ENCODE measurements around the gene TTLL7. TPM values are rescaled to one million over a fixed set of nuclear protein-coding genes. Genes with fewer than 3 reads are reported as not detected.
"Not testable (repeated sequence)": the region's sequence is repeated elsewhere in the genome, so short reads cannot be mapped to it uniquely, and the experiment has no call there.

TTLL7 gene
- total RNA-seq, 1 experiment from 2014 or later = 2.0 TPM

- no peaks in the 10 kb centered on the region for H3K27me3 Mint-ChIP-seq (ENCODE audit: insufficient read depth, unreplicated experiment)
- no peak overlapping the region for H3K4me3 Mint-ChIP-seq (ENCODE audit: unreplicated experiment)
- intact Hi-C loops (cut with micrococcal nuclease) = loop anchor here (10.0 kb wide), 1 partner anchor 441 kb away; no protein-coding TSS in a partner anchor
- no peak for TF ChIP-seq CTCF (IDR thresholded peaks at IDR 0.05; ENCODE audit: unreplicated experiment)
- H3K4me1 Mint-ChIP-seq (ENCODE audit: insufficient read depth, unreplicated experiment) = no peaks in the 10 kb centered on the region
- POLR2A ChIA-PET = no interaction called here
- no peaks in the 10 kb centered on the region for H3K9me3 Mint-ChIP-seq (ENCODE audit: unreplicated experiment)
- DNase-seq (ENCODE audit: unreplicated experiment) = no peak
- no TSS peak for BruUV-seq (replicated peaks)
- CTCF ChIA-PET = interaction anchor here (0.8 to 1.4 kb wide), 2 partner anchors 10 to 83 kb away, joined by 3 to 6 read pairs; no protein-coding TSS in a partner anchor
- no peaks in the 10 kb centered on the region for H3K36me3 Mint-ChIP-seq (ENCODE audit: insufficient read depth, unreplicated experiment)
- H3K27ac Mint-ChIP-seq (ENCODE audit: low read depth, unreplicated experiment) = no peak overlapping the region
Measured at GRCh38 chr1:83994111-83994510, 4.8 kb downstream of the TTLL7 start.

- Mint-ChIP-seq H3K9me3 (ENCODE audit: unreplicated experiment) (peaks cover 4% of the 10 kb centered on the region), H3K27me3 (ENCODE audit: insufficient read depth, unreplicated experiment) (no peaks in the 10 kb centered on the region), H3K4me3 (ENCODE audit: unreplicated experiment) (no peak overlapping the region), H3K27ac (ENCODE audit: low read depth, unreplicated experiment) (no peak overlapping the region), H3K36me3 (ENCODE audit: insufficient read depth, unreplicated experiment) (no peaks in the 10 kb centered on the region), H3K4me1 (ENCODE audit: insufficient read depth, unreplicated experiment) (no peaks in the 10 kb centered on the region)
- peak; percentile 11 for TF ChIP-seq CTCF (IDR thresholded peaks at IDR 0.05; ENCODE audit: unreplicated experiment)
- intact Hi-C loops (cut with micrococcal nuclease) = loop anchor here (2.0 to 10.0 kb wide), 2 partner anchors 132 to 444 kb away; no protein-coding TSS in a partner anchor
- ChIA-PET POLR2A (no interaction called here), CTCF (interaction anchor here (2.4 kb wide), 1 partner anchor 131 kb away, joined by 11 read pairs; no protein-coding TSS in a partner anchor)
- peak; percentile 3 for DNase-seq (ENCODE audit: unreplicated experiment)
- no TSS peak for BruUV-seq (replicated peaks)
Measured at GRCh38 chr1:83990734-83991133, 8.2 kb downstream of the TTLL7 start.

DNA sequence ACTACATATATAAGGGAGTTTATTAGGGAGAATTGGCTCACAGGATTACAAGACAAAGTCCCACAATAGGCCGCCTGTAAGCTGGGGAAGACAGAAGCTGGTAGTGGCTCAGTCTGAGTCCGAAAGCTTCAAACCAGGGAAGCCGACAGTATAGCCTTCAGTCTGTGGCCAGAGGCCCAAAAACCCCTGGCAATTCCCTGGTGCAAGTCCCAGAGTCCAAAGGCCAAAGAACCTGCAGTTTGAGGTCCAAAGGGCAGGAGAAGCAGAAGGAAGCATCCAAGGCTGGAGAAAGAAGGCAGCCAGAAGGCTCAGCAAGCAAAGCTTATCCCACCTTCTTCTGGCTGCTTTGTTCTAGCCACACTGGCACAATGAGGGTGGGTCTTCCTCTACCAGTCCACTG, 13.9 kb downstream of the TTLL7 start:
- no peak for TF ChIP-seq CTCF (IDR thresholded peaks at IDR 0.05; ENCODE audit: unreplicated experiment)
- H3K9me3 Mint-ChIP-seq (ENCODE audit: unreplicated experiment) = peaks cover 4% of the 10 kb centered on the region
- intact Hi-C loops (cut with micrococcal nuclease) = no loop called here
- no peaks in the 10 kb centered on the region for H3K4me1 Mint-ChIP-seq (ENCODE audit: insufficient read depth, unreplicated experiment)
- POLR2A ChIA-PET = no interaction called here
- peaks cover 4% of the 10 kb centered on the region for H3K36me3 Mint-ChIP-seq (ENCODE audit: insufficient read depth, unreplicated experiment)
- H3K4me3 Mint-ChIP-seq (ENCODE audit: unreplicated experiment) = no peak overlapping the region
- H3K27ac Mint-ChIP-seq (ENCODE audit: low read depth, unreplicated experiment) = no peak overlapping the region
- no peaks in the 10 kb centered on the region for H3K27me3 Mint-ChIP-seq (ENCODE audit: insufficient read depth, unreplicated experiment)
- no TSS peak for BruUV-seq (replicated peaks)
- no peak for DNase-seq (ENCODE audit: unreplicated experiment)
- CTCF ChIA-PET = no interaction called here

DNA sequence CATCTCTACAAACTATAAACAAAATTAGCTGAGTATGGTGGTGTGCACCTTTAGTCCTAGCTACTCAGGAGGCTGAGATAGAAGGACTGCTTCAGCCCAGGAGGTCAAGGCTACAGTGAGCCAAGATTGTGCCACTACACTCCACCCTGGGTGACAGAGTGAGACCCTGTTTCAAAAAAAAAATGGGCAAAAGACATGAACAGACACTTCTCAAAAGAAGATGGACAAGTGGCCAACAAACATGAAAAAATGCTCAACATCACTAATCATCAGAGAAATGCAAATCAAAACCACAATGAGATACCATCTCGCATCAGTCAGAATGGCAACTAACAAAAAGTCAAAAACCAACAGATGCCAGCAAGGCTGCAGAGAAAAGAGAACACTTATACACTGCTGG, 15.0 kb downstream of the TTLL7 start:
- DNase-seq (ENCODE audit: unreplicated experiment); BruUV-seq (replicated peaks); intact Hi-C loops (cut with micrococcal nuclease); H3K4me1 Mint-ChIP-seq (ENCODE audit: insufficient read depth, unreplicated experiment); H3K4me3 Mint-ChIP-seq (ENCODE audit: unreplicated experiment); H3K27me3 Mint-ChIP-seq (ENCODE audit: insufficient read depth, unreplicated experiment); H3K9me3 Mint-ChIP-seq (ENCODE audit: unreplicated experiment); H3K27ac Mint-ChIP-seq (ENCODE audit: low read depth, unreplicated experiment); H3K36me3 Mint-ChIP-seq (ENCODE audit: insufficient read depth, unreplicated experiment): not testable (repeated sequence)
- POLR2A ChIA-PET = interaction anchor here (0.7 kb wide), 1 partner anchor 78 kb away, joined by 4 read pairs; no protein-coding TSS in a partner anchor
- CTCF ChIA-PET = interaction anchor here (1.0 to 1.2 kb wide), 2 partner anchors 9 to 10 kb away, joined by 3 read pairs; no protein-coding TSS in a partner anchor

DNA sequence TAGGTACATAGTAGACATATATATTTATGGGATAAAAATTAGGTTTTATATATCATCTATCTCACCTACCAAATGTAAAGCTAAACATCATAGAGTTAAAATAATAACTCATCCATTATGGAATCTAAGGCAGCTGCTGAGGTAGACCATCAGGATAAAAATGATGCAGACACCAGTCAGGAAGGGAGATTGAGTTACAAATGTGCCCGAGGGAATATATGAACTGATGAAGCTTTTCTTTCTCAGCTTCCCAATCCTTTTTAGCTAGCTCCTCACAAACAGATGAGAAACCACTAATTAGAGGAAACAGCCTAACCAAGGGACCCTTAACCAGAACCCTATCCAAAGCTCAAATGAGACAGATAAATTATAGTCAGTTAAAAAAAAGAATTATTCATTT, 20.9 kb downstream of the TTLL7 start:
- Mint-ChIP-seq H3K9me3 (ENCODE audit: unreplicated experiment) (no peaks in the 10 kb centered on the region), H3K36me3 (ENCODE audit: insufficient read depth, unreplicated experiment) (no peaks in the 10 kb centered on the region), H3K27ac (ENCODE audit: low read depth, unreplicated experiment) (no peak overlapping the region), H3K4me1 (ENCODE audit: insufficient read depth, unreplicated experiment) (no peaks in the 10 kb centered on the region), H3K27me3 (ENCODE audit: insufficient read depth, unreplicated experiment) (no peaks in the 10 kb centered on the region), H3K4me3 (ENCODE audit: unreplicated experiment) (no peak overlapping the region)
- DNase-seq (ENCODE audit: unreplicated experiment) = no peak
- intact Hi-C loops (cut with micrococcal nuclease) = no loop called here
- no peak for TF ChIP-seq CTCF (IDR thresholded peaks at IDR 0.05; ENCODE audit: unreplicated experiment)
- ChIA-PET POLR2A (no interaction called here), CTCF (interaction anchor here (0.6 to 1.4 kb wide), 3 partner anchors 144 to 865 kb away, joined by 3 read pairs; no protein-coding TSS in a partner anchor)
- no TSS peak for BruUV-seq (replicated peaks)
